ENCODE measurements around the gene VWF.
"Not testable (repeated sequence)": the region's sequence is repeated elsewhere in the genome, so short reads cannot be mapped to it uniquely, and the experiment has no call there.

VWF gene

GRCh38 chr12:6025703-6026298 lies 98.7 kb downstream of the VWF start:
- DNase-seq, result not testable (repeated sequence)

- not testable (repeated sequence) for DNase-seq
Measured at GRCh38 chr12:6024066-6024465, 100.4 kb downstream of the VWF start.

GRCh38 chr12:6020930-6021329 lies 103.5 kb downstream of the VWF start:
- DNase-seq, result no peak

GRCh38 chr12:6020511-6020910 lies 104.0 kb downstream of the VWF start:
- not testable (repeated sequence) for DNase-seq

GRCh38 chr12:6019256-6019655 lies 105.2 kb downstream of the VWF start:
- not testable (repeated sequence) for DNase-seq

GRCh38 chr12:6018265-6018664 lies 106.2 kb downstream of the VWF start:
- no peak for DNase-seq

GRCh38 chr12:6016756-6017155 lies 107.7 kb downstream of the VWF start:
- DNase-seq, result no peak

- not testable (repeated sequence) for DNase-seq
Measured at GRCh38 chr12:6016004-6016403, 108.5 kb downstream of the VWF start.

GRCh38 chr12:6015271-6015670 lies 109.2 kb downstream of the VWF start:
- DNase-seq, result not testable (repeated sequence)

GRCh38 chr12:6010631-6011350 lies 113.7 kb downstream of the VWF start:
- DNase-seq, result not testable (repeated sequence)

- no peak for DNase-seq
Measured at GRCh38 chr12:5997260-5997659, 127.2 kb downstream of the VWF start.

GRCh38 chr12:5996459-5996858 lies 128.0 kb downstream of the VWF start:
- DNase-seq, result no peak

GRCh38 chr12:5989621-5990020 lies 134.8 kb downstream of the VWF start:
- DNase-seq, result no peak

- peak; percentile 58 for DNase-seq
Measured at GRCh38 chr12:5988659-5989116, 135.8 kb downstream of the VWF start.

GRCh38 chr12:5988088-5988487 lies 136.4 kb downstream of the VWF start:
- no peak for DNase-seq

- no peak for DNase-seq
Measured at GRCh38 chr12:5987573-5987972, 136.9 kb downstream of the VWF start.

GRCh38 chr12:5985471-5985870 lies 139.0 kb downstream of the VWF start:
- no peak for DNase-seq

GRCh38 chr12:5984873-5985272 lies 139.6 kb downstream of the VWF start:
- DNase-seq, result no peak

- DNase-seq, result no peak
Measured at GRCh38 chr12:5982106-5982505, 142.4 kb downstream of the VWF start.

GRCh38 chr12:5977556-5977955 lies 146.9 kb downstream of the VWF start:
- no peak for DNase-seq

- no peak for DNase-seq
Measured at GRCh38 chr12:5976711-5977110, 147.8 kb downstream of the VWF start.

- DNase-seq, result no peak
Measured at GRCh38 chr12:5976196-5976595, 148.3 kb downstream of the VWF start.

GRCh38 chr12:5973461-5974115 lies 150.9 kb downstream of the VWF start:
- no peak for DNase-seq

GRCh38 chr12:5972387-5972786 lies 152.1 kb downstream of the VWF start:
- DNase-seq, result no peak

Measured in amniotic stem cell (primary cell).